Forelimb muscle (tissue), 1 donor: ENCODE data around the gene BCL7B. TPM values are rescaled to one million over a fixed set of nuclear protein-coding genes. Genes with fewer than 3 reads are reported as not detected.
"Not testable (repeated sequence)": the region's sequence is repeated elsewhere in the genome, so short reads cannot be mapped to it uniquely, and the experiment has no call there.

Source experiments
- DNase-seq: peaks from one replicate; pipeline ENCODE4 v3.0.0-alpha.2; 2013; ENCODE audit warnings: low read depth
- polyA plus RNA-seq: library from polyadenylated mRNA; unstranded; fragments of 120-200 nt; gene quantifications from one replicate; pipeline ENCODE4 v1.2.1, GENCODE V29; 2013; ENCODE audit not compliant: insufficient read length

Gene BCL7B
- polyA plus RNA-seq, 1 donor: 38.4 TPM

DNA sequence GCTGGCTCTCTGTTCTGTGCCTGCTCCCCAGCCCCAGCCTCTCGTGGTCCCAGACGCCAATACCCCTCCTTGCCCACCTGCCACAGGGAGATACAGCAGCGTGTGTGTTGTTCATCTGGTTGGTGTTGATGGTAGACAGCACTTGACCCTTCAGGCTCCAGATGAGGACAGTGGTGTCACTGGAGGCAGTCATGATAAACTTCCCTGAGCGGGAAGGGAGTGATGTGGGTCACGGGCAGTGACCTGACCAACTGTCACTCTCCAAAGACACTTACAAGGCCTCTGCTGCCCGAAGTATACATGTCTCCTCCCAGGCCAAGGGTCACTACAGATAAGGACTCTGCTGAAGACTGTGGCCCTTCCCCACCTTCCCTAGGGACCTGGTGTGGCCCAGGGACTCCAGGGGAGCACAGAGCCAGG lies 15.3 kb upstream of the BCL7B start:
- DNase-seq: no peak

DNA sequence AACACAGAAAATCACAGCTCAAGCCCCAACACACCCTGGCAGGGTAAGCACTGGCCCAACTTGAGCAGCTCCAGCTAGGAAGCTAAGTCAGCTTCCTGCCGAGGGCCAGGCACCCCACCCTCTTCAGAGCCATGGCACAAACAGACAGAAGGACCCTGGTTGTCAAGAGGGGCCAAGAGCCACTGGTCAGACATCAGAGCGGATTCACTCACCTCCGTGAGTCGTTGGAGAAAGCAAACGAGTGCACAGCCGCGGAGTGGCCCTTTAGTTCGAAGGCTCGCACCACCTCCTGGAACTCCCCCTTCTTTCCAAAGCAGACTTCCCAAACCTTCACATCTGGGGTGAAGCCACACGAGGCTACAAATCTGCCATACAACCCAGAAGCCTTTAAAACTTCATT lies 13.5 kb upstream of the BCL7B start:
- DNase-seq: no peak

DNA sequence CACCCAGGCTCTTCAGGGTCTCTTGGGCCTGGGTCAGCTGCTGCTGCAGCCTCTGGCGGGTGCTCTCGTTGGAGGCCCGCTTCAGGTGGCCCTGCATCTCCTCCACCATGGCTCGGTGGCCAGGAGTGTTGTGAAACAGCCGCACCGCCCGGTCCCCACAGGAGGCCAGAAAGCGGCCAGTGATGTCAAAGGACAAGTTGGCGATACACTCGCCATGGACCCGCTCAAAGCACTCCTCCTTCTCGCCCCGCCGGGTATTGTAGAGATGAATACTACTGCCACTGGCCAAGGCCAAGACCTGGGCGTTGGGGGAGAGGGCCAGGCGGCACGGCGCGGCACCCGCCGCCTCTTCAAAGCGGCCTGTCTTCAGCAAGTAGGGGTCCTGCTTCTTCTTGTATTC lies 13.0 kb upstream of the BCL7B start:
- DNase-seq: no peak

DNA sequence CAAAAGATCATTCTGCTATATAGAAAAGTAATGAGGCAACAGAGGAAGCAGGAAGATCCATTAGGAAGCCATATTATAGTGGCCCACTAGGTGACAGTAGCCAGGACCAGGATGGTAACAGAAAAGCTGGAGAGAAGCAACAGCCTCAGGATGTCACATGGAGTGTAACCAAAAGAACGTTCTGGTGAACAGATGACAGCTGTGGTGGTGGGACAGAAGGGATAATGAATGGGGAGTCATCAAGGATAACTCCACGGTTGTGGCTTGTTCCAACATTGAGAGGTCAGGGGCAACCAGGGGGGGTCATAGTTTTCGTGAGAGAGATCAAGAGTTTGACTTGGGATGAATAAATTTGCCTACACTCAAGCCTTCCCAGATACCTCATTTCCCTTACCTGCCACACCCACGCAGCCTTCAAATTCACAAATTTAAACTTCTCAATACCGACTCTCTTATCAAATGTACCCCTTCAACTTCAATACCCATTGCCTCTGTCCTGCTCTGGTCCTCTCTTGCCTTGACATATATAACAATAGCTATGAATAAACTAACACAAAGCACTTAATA lies 11.6 kb upstream of the BCL7B start:
- DNase-seq: no peak

DNA sequence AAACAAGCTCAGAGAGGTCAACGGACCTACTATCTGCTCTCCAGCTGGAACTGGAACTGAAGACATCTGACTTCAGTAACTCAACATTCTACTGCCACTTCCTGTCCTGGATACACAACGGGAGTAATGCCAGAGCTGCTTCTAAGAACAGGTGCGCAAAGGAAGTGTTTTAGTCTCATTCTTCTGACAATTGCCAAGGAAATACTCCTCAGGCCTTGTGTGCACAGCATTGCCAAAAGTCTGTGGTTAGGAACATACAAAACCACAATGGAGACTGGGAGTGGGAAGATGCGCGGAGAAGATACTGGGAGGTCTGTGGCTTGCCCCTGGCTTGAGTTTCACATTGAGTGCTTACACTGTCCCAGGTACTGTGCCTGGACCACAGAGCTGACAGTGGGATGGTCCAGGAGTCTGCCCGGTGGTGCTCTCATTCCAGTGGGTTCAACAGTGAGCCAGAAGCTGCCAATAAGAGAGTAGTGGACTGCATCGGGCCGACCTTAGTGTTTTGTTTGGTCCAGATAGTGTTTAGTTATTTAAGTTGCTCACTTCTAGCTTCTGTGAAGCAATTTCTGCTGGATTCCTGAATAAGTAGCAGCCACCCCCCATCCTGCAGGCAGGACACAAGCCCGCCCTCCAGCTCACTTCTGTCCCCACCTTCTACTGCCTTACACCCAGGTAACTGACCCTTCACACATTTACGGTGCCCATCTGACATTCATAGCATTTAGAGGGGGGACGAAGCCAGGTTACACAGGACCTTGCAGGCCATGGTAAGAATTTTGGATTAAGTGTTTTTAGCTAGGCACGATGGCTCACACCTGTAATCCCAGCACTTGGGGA lies 10.6 kb upstream of the BCL7B start:
- no peak for DNase-seq

DNA sequence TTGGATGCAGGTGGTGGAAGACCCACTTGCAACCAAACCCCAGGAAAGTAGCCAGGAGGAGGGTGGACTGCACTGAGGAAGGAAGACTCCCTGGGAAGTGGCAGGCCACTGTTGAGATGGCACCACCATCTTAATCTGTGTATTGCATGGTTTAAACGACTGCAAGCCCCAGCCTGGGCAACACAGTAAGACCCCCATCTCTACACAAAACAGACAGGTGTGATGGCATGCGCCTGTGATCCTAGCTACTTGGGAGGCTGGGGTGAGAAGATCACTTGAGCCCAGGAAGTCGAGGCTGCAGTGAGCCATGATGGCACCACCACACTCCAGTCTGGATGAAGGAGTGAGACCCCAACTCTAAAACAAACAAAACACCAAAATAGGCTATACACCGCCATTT lies 9.7 kb upstream of the BCL7B start:
- DNase-seq: no peak

DNA sequence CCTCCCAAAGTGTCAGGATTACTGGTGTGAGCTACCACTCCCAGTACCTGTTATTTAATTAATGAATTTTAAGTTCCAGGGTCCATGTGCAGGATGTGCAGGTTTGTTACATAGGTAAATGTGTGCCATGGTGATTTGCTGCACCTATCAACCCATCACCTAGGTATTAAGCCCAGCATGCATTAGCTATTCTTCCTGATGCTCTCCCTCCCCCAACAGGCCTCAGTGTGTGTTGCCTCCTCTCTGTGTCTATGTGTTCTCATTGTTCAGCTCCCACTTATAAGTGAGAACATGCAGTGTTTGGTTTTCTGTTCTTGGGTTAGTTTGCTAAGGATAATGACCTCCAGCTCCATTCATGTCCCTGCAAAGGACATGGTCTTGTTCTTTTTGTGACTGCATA lies 8.9 kb upstream of the BCL7B start:
- not testable (repeated sequence) for DNase-seq

DNA sequence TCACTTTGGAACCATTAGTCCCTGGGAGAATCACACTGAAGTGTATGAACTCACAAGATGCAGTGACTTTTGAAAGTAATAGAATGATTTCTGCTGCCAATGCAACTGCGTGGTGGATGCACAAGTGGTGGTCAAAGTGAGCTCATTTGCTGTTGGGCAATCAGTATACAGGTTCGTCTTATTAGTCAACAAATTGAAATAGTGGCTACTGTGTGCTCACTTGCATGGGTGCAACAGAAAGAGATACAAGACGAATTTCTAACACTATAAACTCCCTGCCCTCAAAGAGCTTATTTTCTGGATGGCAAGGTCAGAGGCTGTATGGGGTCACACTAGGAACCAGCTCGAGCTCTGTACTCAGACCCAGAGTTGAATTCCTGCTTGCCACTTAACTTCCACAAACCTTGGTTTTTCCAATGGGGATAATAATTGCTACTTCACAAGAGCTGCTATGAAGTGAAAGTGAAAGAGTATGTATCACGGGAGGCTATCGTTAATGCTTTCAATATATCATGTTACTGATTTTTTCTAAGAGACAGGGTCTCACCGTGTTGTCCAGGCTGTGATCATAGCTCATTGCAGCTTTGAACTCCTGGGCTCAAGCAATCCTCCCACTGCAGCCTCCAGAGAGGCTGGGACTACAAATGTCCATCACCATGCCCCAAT lies 8.3 kb upstream of the BCL7B start:
- DNase-seq: no peak

DNA sequence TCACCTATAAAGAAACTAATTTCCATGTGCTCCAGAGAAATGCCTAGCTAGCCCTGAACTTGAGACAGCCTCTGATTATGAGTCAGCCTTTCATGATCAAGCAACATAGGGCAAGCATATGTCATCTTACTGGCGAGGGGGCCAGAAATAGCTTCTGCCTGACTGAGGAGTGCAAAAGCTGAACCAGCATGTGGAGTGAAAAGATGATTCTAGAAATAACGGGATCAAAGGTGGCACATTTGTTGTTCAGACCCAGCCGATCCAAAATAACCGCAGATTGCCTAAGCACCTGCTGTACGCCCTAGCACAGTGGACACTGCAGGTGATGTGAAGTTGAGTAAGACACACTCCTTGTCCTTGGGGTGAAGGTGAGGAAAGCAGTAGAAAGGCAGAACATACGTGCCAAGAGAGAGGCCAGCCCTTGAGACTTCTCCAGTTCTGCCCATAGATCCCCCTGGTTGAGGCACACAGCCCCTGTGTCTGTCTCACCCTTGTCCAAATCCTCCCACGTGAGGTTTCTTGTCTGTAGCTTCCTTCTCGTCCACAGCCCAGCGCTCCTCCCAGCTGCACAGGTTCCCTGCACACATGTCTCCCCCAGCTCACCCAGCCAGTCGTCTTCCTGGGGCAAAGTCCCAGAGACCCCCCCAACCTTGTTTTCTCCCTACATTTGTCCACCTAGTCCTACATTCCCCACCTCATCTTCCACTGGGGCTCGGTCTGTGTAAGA lies 2.8 kb upstream of the BCL7B start:
- DNase-seq: no peak

DNA sequence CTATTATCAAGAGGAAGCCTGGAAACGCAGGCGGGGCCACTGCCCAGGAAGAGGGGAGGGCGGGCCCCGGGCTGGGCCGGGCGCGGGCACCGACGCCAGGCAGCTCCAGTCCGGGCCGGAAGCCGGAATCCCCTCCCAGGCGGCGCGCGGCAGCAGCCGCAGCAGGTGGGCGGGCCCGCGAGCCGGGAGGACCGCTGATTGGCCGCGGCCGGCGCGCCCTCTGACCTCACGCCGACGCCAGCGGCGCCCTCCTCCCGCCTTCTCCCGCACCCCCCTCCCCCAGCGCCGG lies 438 bp downstream of the BCL7B start:
- DNase-seq: peak; percentile 65

DNA sequence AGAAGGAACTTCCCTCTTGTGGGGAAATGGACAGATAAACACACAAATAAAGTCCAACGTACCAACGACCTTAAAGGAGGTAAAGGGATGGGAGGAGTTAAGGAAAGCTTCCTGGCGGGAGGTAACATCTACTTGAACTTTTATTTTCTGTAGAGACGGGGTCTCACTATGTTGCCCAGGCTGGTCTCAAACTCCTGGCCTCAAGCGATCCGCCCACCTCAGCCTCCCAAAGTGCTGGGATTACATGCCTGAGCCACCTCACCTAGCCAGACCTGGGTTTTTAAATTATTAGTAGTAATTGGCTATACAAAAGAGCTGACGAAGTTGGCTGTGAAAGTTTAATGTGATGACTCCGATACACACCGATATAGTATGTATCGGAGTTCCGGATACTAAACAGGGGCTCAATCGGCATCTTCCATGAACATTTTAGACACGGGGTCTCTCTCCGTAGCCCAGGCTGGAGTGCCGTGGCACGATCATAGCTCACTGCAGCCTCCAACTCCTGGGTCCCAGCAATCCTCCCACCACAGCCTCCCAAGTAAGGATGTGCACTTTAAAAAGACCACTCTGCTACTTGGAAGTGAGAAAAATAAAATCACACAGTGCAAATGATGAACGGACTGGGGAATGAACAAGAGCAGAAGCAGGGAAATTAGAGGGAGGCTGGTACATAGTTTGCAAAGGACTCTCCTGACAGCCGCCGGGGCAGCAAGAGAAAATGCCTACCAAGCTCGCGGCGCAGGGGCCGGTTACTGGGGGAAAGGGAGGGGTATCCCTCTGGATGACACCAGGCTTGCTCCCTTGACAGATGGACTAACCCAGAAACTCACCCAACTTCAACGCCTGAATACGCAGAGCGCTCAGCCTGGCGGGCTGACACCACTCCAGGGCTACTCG lies 1.0 kb downstream of the BCL7B start:
- no peak for DNase-seq

DNA sequence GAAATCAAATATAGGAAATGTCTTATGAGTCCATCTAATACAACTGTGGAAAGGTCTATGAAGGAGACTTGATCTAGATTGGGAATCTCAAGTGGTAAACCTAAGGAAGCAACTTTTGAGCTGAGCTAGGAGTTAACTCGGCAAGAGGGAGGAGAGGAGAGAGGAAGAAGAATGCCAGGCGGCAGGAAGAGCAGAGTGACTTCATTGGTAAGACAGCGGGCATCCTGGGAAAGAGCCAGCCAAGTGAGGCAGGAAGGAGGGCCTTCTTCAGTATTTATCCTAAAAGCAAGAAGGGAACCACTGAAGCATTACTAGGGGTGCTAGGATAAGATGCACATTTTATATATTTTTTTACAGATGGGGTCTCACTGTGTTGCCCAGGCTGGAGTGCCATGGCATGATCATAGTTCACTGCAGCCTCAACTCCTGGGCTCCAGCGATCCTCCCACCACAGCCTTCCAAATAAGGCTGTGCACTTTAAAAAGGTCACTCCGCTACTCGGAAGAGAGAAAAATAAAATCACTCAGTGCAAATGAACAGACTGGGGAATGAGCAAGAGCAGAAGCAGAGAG lies 2.0 kb downstream of the BCL7B start:
- DNase-seq: no peak

DNA sequence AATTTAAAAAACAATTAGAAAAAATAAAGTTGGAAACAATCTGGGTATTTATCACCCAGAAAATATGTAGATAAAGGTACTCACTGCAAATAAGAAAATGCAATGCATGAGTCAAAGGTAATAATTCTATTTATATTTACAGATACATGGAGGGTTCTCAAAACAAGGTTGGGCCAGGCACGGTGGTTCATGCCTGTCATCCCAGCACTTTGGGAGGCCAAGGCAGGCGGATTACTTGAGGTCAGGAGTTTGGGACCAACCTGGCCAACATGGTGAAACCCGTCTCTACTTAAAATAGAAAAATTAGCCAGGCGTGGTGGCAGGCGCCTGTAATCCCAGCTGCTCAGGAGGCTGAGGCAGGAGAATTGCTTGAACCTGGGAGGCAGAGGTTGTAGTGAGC lies 7.4 kb downstream of the BCL7B start:
- DNase-seq: not testable (repeated sequence)

DNA sequence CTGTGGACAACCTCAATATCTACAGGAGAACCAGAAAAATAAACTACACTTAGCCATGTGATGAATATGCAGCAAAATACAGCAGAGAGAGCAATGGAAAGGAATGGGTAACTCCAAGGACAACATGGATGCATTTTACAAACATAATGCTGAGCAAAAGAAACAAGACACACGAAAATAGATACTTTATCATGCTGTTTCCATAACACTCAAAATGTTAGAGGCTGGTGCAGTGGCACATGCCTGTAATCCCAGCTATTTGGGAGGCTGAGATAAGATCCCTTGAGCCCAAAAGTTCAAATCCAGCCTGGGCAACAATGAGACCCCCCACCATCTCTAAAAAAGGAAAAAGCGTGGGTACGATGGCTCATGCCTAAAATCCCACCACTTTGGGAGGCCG lies 8.3 kb downstream of the BCL7B start:
- DNase-seq: no peak

DNA sequence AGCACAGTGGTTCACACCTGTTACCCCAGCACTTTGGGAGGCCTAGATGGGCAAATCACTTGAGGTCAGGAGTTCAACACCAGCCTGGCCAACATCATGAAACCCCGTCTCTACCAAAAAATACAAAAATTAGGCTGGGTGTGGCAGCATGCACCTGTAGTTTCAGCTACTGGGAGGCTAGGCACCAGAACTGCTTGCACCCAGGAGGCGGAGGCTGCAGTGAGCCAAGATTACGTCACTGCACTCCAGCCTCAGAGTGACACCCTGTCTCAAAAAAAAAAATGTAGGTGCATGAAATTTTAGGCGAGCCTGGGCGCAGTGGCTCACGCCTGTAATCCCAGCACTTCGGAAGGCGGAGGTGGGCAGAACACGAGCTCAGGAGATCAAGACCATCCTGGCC lies 9.6 kb downstream of the BCL7B start:
- no peak for DNase-seq

DNA sequence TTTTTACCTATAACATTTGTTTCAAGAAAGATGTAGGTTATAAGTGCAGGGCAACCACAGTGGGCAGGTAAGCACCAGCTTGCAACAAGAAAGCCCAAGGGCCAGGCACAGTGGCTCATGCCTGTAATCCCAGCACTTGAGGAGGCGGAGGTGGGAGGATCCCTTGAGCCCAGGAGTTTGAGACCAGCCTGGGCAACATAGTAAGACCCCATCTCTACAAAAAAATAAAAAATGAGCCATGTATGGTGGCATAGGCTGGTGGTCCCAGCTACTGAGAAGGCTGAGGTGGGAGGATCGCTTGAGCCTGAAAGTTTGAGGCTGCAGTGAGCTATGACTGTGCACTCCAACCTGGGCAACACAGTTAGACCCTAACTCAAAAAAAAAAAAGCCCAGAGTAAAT lies 12.8 kb downstream of the BCL7B start:
- DNase-seq: no peak

DNA sequence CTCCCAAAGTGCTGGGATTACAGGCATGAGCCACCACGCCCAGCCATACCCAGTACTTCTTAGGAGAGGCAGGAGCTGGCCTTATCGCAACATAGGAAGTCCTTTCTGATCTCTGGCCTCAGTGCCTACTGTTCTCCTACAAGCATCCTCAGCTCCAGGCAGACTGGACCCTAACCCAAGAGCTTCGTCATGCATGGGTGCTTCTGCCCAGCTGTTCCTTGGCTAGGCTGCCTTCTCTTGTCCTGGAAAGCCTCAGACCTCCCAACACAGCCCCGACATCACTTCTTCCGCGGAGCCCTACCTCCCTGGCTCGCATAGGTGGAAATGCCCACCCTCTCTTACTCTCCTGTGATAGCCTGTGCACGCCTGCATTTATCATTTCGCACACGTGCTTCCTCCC lies 15.8 kb downstream of the BCL7B start:
- DNase-seq: no peak

DNA sequence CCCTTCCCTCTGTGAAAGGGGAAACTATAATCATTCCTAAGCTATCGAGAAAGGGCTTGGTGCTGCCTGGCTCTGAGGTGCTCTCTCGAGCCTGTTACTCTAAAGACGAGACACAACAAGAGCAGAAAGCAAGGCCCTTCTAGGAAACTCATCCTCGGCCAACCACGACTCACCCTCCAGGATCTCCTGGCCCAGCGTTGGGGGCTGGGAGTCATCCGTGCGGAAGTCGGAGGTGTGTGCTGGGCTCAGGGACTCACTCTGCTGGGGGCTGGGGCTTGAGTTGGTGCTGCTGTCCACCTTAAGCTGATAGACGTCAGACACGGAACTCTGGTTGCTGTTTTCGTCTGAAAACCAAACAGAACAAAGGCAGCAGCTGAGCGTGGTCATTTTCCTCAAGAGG lies 17.8 kb downstream of the BCL7B start:
- DNase-seq: no peak

DNA sequence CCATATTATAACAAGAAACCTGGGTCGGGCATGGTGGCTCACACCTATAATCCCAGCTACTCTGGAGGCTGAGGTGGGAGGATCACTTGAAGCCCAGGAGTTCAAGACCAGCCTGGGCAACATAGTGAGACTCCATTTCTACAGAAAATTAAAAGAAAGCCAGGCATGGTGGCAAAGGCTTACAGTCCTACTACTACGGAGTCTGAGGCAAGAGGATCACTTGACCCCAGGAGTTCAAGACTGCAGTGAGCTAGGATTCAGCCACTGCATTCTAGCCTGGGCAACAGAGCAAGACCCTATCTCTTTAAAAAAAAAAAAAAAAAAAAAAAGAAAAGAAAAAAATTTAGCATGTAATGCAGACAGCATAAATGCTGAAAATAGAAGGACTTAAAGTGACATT lies 19.0 kb downstream of the BCL7B start:
- DNase-seq: not testable (repeated sequence)

DNA sequence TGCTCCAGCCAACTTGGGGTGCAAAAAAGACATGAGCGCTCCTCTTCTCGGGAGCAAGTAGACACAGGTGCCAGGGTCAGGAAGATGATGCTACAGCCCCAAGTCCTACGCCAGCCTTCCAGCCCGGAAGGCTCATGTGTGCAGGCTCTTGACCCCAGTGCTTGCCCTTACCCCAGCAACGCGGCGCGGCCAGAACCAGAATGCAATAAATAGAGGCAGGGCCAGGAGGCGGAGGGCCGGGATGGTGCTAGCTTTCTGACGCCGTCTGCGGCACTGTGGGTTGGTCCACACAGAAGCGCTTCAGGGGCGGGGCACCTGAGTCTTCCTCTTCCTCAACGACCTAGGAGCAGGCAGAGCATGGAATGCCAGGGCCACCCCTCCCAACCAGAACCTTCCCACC lies 20.4 kb downstream of the BCL7B start:
- no peak for DNase-seq

DNA sequence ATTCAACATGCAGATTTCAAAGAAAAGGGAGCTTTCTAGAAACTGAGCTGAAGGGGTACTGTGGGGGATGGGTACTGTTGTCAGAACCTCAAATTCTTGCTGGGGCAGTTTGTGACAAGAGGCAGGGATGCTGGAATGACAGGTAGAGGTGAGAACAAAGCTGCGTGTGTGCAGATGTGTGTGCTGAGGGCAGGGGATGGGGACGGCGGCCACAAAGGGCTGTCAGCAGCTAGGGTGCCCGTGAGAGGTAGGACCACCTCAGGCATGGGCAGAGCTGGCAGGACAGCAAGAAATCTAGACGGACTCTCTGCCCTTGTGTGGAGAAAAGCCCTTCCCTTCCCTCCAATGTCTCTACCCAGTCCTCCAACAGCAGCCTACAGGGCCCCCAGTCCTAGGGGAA lies 21.0 kb downstream of the BCL7B start:
- DNase-seq: no peak
